ENCODE results near the gene LAG3. TPM values are rescaled to one million over a fixed set of nuclear protein-coding genes. Genes with fewer than 3 reads are reported as not detected.

LAG3 gene
- total RNA-seq, 1 donor from 2014 or later, result 7.3 TPM

- Mint-ChIP-seq H3K9me3 (ENCODE audit: unreplicated experiment) (peaks cover 31% of the 10 kb centered on the region), H3K36me3 (ENCODE audit: unreplicated experiment) (peaks cover 11% of the 10 kb centered on the region), H3K27ac (ENCODE audit: unreplicated experiment) (peak overlapping the region; percentile 98), H3K27me3 (ENCODE audit: unreplicated experiment) (peaks cover 36% of the 10 kb centered on the region), H3K4me3 (ENCODE audit: unreplicated experiment) (peak overlapping the region; percentile 76), H3K4me1 (ENCODE audit: low read depth, unreplicated experiment) (peaks cover 43% of the 10 kb centered on the region)
- no peak for TF ChIP-seq CTCF (IDR thresholded peaks at IDR 0.05; ENCODE audit: partially characterized antibody, unreplicated experiment)
- DNase-seq, result peak; percentile 97
Observed at GRCh38 chr12:6827437-6827911, 55.2 kb downstream of the LAG3 start.

Other genes with a start within 250 kb of the LAG3 start
- gene GAPDH, start 238.0 kb upstream of the LAG3 start, total RNA-seq (ENCODE audit: unreplicated experiment), result 2,124 TPM
- gene IFFO1, start 216.5 kb upstream of the LAG3 start, total RNA-seq (ENCODE audit: unreplicated experiment), result 50.3 TPM
- gene NOP2, start 204.2 kb upstream of the LAG3 start, total RNA-seq (ENCODE audit: unreplicated experiment), result 53.5 TPM
- gene CHD4, start 165.1 kb upstream of the LAG3 start, total RNA-seq (ENCODE audit: unreplicated experiment), result 957 TPM
- not detected for gene LPAR5, start 136.6 kb upstream of the LAG3 start, total RNA-seq (ENCODE audit: unreplicated experiment)
- gene ACRBP, start 125.1 kb upstream of the LAG3 start, total RNA-seq (ENCODE audit: unreplicated experiment), result 2.5 TPM
- gene ING4, start 109.4 kb upstream of the LAG3 start, total RNA-seq (ENCODE audit: unreplicated experiment), result 76.9 TPM
- 83.2 TPM for gene ZNF384, start 83.1 kb upstream of the LAG3 start, total RNA-seq (ENCODE audit: unreplicated experiment)
- 48.8 TPM for gene PIANP, start 71.7 kb upstream of the LAG3 start, total RNA-seq (ENCODE audit: unreplicated experiment)
- gene COPS7A, start 48.5 kb upstream of the LAG3 start, total RNA-seq (ENCODE audit: unreplicated experiment), result 25.9 TPM
- gene MLF2, start 19.4 kb upstream of the LAG3 start, total RNA-seq (ENCODE audit: unreplicated experiment), result 228 TPM
- 966 TPM for gene PTMS, start 6.2 kb upstream of the LAG3 start, total RNA-seq (ENCODE audit: unreplicated experiment)
- 0.17 TPM for gene CD4, start 17.0 kb downstream of the LAG3 start, total RNA-seq (ENCODE audit: unreplicated experiment)
- gene GPR162, start 49.3 kb downstream of the LAG3 start, total RNA-seq (ENCODE audit: unreplicated experiment), result 145 TPM
- 58.4 TPM for gene P3H3, start 55.9 kb downstream of the LAG3 start, total RNA-seq (ENCODE audit: unreplicated experiment)
- 45.7 TPM for gene GNB3, start 68.4 kb downstream of the LAG3 start, total RNA-seq (ENCODE audit: unreplicated experiment)
- gene CDCA3, start 78.8 kb downstream of the LAG3 start, total RNA-seq (ENCODE audit: unreplicated experiment), result 5.2 TPM
- gene USP5, start 79.6 kb downstream of the LAG3 start, total RNA-seq (ENCODE audit: unreplicated experiment), result 141 TPM
- gene TPI1, start 95.0 kb downstream of the LAG3 start, total RNA-seq (ENCODE audit: unreplicated experiment), result 663 TPM
- 4.3 TPM for gene SPSB2, start 100.8 kb downstream of the LAG3 start, total RNA-seq (ENCODE audit: unreplicated experiment)
- 2.6 TPM for gene LRRC23, start 132.3 kb downstream of the LAG3 start, total RNA-seq (ENCODE audit: unreplicated experiment)
- 182 TPM for gene ENO2, start 142.1 kb downstream of the LAG3 start, total RNA-seq (ENCODE audit: unreplicated experiment)
- gene ATN1, start 155.4 kb downstream of the LAG3 start, total RNA-seq (ENCODE audit: unreplicated experiment), result 94.6 TPM
- gene RNU7-1, start 171.3 kb downstream of the LAG3 start, total RNA-seq (ENCODE audit: unreplicated experiment), result not detected
- 184 TPM for gene C12orf57, start 171.5 kb downstream of the LAG3 start, total RNA-seq (ENCODE audit: unreplicated experiment)
- gene PTPN6, start 178.8 kb downstream of the LAG3 start, total RNA-seq (ENCODE audit: unreplicated experiment), result 3.8 TPM
- 200 TPM for gene PHB2, start 198.1 kb downstream of the LAG3 start, total RNA-seq (ENCODE audit: unreplicated experiment)
- gene EMG1, start 198.4 kb downstream of the LAG3 start, total RNA-seq (ENCODE audit: unreplicated experiment), result 24.2 TPM
- gene LPCAT3, start 246.0 kb downstream of the LAG3 start, total RNA-seq (ENCODE audit: unreplicated experiment), result 53.3 TPM

Measured in glutamatergic neuron (in vitro differentiated cells).